Stimulated activated CD4-positive, alpha-beta T cell treated with anti-CD3 and anti-CD28 coated beads, TNF-alpha, amount 100 ng/mL, for 24 hours (primary cell): Measurements from ENCODE around the gene APOBEC3G.

ENCODE experiments used
- DNase-seq, 3 experiments: peaks; one replicate each; pipeline ENCODE4 v3.0.0-alpha.2; 2020; ENCODE audit warnings: low read depth in 3 of 3

The APOBEC3G gene

GRCh38 chr22:39122772-39123470 is 45.8 kb downstream of the APOBEC3G start:
- no peak for DNase-seq

GRCh38 chr22:39123751-39124581 is 46.9 kb downstream of the APOBEC3G start:
- DNase-seq = no peak

GRCh38 chr22:39125622-39126021 is 48.5 kb downstream of the APOBEC3G start:
- no peak for DNase-seq

- DNase-seq = no peak
Measured at GRCh38 chr22:39128508-39128907, 51.4 kb downstream of the APOBEC3G start.

- DNase-seq = no peak
Measured at GRCh38 chr22:39129081-39129480, 52.0 kb downstream of the APOBEC3G start.

GRCh38 chr22:39129746-39130145 is 52.7 kb downstream of the APOBEC3G start:
- DNase-seq = no peak

DNA sequence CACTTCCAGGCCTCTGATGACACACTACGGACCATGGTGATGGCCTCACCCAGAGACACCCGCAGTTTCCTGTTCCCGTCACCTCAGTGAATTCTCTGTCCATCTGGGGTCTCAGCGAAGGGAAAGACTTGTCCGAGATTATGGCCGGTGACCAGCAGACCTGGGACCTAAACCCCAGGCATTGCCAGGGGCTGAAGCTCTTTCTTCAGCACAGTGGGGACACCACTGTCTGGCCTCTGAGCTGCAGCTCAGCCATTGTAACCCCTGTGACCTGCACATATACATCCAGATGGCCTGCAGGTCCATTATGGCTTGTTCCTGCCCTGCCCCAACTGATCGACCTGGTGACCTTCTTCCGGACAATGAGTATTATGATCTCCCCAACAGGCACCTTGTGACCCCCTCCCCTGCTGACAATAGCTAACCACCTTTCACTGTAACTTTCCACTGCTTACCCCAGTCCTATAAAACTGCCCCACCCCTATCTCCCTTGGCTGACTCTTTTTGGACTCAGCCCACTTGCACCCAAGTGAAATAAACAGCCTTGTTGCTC is 53.2 kb downstream of the APOBEC3G start:
- no peak for DNase-seq

DNA sequence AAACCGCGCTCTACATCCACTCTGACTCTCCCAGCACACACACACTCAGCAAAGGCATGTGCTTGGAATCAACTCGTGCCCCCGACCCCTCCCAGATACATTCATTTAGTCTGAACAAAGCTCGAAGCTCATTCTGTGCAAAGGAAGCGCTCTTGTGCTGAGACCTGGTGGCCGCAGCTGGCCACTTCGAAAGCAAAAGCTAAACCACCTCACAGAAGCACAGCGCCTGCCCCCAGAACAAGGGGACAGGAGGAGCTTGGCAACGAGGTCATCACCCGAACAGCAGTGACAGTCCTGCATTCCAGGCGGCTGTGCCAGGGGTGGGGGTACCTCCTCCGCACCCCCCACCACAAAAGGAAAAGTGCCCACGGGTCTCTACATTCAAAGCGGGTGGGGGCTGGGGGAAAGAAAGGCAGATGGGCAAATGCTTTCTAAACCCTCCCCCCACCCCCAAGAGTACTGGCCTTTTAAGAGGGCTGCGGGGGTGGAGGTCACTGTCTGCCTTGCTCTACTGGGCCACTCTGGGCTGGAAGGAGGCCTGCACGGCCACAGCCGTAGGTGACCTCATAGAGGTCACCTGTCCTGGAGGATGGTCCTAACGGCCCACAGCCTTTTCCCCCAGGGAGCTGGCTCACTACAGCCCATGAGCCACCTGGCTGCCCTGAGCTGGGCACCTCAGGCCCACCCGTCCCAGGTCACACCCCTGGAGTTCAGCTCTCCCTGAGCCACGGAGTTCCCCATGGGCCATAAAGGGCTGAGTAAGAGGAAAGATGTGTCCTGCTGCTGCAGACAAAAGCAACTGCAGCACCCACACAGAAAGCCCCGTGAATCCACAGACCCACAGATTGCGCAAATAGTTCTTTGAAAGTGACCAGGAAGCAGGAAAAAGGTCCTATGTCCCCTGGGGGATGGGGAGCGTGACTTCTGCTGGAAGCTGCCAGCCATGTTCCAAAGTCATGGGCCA is 54.1 kb downstream of the APOBEC3G start:
- DNase-seq = no peak

GRCh38 chr22:39132281-39132680 is 55.2 kb downstream of the APOBEC3G start:
- DNase-seq = no peak

- DNase-seq = no peak
Measured at GRCh38 chr22:39132871-39133524, 55.9 kb downstream of the APOBEC3G start.

- DNase-seq = no peak
Measured at GRCh38 chr22:39133871-39134270, 56.8 kb downstream of the APOBEC3G start.

DNA sequence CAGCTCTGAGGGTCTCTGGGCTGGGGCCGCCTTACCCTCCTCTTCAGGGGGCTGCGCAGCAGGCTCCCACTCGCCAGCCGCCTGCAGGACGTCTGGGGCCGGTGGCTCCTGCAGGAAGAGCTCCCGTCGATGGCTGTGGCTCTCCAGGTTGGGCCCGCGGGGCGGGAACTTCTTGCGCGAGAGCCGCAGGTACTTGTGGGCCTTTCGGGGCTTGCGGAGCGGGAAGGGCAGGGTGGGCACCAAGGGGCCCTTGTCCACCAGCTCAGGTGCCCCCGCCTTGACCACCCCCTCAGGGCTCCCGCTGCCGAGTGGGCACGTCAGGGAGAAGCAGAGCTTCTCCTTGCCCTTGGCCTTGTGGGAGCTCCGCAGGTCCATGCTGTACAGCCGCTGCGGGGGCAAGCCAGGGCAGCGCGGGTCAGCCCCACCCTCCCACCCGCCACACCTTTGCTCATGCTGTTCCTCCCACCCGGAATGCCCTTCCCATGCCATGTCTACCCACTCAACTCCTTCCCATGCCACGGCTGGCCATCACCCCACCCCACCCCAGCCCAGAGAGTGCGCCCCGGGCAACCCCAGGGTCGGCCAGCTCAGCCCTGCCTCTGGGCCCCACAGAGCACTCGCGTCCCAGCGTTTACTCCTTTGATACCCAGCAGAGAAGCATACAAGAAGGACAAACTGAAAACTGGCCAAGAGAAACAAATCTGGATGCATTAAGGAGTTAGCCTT is 57.5 kb downstream of the APOBEC3G start:
- DNase-seq = no peak

DNA sequence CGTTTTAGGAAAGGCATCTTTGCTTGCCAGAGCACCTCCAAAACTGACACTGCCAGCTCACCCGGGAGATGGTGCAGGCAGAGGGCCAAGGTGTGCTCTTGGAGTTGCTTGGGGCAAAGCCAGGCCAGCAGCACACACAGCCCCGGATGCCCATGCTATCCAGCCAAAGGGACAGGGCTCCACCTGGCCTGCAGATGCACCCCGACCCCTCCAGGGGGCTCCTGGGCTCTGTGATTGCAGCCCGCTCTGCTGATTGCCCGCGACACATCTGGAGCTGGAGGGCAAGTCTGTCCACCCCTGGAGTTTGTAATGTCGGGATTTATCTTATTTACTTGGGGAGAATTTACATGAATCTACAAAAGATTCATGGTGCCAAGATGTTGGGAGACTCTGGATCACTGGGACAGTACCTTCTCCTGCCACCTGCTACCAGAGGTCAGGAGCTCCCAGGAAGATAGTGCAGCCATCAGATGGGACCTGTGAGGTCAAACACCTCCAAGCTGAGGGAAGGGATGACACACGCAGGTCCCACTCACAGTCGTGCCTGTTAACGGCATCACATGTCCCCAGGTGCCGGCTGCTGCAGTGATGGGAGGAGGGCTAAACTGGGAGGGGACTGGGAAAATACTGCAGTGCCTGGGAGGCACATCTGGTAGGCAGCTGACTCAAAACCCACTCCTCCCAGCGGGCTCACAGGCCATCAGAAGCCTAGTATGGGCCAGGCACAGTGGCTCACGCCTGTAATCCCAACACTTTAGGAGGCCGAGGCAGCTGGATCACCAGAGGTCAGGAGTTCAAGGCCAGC is 58.2 kb downstream of the APOBEC3G start:
- DNase-seq = peak in 1 of 3 experiments; percentile 43

GRCh38 chr22:39136317-39136716 is 59.2 kb downstream of the APOBEC3G start:
- DNase-seq = no peak
